Loucy (cell line): ENCODE results near the gene CD82.

Experiments
- CTCF ChIP-seq: fragments of 200-600 bp; sonication (generic); conservative IDR thresholded peaks from 2 replicates; pipeline ENCODE4 v1.5.1; 2014; ENCODE audit warnings: mild to moderate bottlenecking, antibody characterized with exemption, low read length
- EZH2phosphoT487 ChIP-seq: fragments of 200-600 bp; IDR thresholded peaks from 2 replicates; pipeline ENCODE4 v1.6.1; 2018; ENCODE audit warnings: antibody characterized with exemption, mild to moderate bottlenecking, moderate library complexity, borderline replicate concordance

DNA sequence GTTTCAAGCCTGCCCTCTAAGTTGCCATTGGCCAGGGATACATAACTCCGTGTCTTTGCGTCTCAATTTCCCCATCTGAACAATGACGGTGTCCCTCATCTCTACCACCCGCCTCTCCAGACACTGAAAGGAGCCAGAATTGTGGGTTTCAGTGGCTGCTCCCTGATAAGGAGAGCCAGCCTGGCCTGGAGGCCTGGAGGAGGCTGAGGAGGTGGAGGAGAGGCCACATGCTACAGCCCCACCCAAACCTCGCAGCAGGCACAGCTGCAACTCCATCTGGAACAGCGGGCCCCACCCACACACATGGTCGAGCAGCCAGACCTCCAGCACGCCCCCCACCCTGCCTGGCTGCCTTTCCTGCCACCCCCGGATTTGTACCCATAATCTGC is 34.4 kb upstream of the CD82 start:
- TF ChIP-seq CTCF (no peak), EZH2phosphoT487 (no peak)
